CD4-positive, alpha-beta T cell treated with Interleukin-2 at 100 ng/mL for 4 hours (primary cell): ENCODE results near the gene ETV4.

Experiments
- DNase-seq: peaks from one replicate; pipeline ENCODE4 v3.0.0-alpha.2; 2020; ENCODE audit warnings: low spot score

The ETV4 gene

DNA sequence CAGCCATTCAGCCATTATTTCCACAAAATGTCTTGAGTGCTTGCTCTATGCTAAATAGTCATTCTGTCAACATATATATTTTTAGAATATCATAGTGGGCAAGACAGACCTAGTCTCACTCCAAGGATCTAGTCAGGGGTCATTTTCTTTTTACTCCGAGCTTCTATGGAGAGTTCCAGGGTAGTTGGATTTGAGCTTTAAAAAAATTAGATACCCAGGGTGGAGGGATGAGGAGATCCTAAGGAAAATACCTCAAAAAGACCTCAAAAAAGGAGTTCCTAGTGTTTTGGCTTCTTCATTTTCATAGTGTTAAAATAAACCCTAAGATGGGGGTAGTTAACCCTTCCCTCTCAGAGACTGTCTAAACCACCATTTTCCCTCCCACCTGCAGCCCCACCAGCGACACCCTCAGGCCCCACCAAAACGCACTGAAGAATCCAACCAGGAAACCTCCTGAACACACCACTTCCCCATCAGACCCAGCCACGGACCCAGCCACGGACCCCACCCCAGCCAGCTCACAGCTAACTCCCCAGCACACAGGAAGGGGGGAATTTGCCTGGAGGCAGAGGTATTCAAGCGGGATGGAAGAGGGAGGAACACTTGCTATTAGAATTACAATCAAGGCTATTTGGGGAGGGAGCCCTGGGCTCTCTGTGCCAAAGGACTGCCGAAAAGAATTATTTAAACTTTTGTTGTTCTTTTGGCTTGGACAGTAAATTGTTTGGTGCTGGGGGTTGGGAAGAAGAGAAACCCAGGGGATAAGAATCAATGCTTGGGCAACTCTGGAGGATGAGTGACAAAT is 2.2 kb downstream of the ETV4 start:
- DNase-seq = no peak

DNA sequence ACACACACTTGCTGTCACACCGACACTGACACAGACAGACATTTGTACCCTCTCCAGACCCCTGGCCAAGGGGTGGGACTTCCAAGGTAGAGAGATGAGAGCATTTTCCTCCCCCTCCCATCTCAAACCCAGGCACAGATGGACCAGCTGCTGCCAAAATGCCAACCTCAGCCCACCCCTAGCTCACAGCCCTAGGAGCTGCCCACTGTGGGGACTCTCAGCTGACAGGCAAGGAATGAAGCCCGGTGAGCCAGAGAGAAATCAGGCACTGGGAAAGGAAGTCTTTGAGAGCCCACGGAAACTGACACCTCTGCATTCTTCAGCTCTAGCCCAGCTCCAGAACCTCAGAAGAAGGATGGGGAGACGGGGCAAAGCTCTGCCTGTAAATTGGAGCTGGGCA is 2.8 kb downstream of the ETV4 start:
- no peak for DNase-seq

DNA sequence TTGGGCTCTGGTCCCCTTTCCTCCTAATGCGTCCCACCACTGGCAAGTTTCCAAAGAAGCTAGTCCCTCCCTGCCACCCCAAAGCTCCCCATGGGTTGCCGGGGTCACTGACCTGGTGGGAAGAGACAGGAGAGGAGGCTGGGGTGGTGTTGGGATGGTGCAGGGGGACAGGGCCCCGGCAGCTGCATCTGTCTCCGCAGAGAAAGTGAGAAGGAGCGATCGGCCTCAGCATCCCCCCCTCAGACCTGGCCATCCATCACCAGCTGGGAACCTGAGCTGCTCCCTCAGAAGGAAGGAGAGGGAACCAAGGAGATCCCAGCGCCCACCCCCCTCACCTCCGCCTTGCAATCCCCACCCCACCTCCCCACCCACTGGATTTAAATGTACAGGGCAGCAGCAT is 3.3 kb downstream of the ETV4 start:
- no peak for DNase-seq

DNA sequence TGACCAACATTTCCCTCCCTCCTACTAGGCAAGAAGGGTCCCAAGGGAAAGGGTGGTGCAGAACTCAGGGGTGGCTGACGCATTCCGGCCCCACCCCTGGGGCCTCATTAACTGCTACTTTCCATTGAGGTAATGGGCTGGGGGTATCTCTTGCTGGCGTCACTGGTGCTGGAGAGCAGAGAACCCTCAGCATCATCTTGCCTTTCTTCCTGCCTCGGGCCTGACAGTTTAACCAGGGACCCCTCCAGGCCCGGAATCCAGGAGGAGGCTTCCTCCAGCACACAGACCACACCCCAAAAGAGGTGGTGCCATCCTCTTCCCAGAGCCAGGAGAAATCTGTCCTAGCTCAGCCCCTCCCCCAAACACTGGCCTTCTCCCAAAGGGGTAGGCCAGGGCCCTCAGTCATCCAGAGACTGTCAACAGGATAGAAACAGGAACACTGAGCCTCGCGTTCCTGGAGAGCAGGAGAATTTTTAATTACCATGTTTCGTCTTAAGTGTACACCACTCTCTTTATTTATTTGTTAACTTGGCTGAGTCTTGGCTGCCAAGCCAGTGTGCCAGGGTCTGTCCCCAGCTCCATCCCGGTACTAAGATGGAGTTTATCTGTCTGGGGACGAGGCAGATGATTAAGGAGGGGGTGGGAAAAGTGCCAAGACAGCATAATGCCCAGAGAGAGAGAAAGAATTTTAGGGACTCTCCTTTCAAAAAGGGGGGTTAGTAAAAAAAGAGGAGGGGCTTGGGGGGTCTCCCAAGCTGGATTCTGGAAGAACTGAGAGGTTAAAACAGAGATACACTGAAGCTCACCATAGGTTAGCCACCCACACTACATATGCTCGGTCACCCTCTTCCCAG is 5.1 kb downstream of the ETV4 start:
- no peak for DNase-seq

DNA sequence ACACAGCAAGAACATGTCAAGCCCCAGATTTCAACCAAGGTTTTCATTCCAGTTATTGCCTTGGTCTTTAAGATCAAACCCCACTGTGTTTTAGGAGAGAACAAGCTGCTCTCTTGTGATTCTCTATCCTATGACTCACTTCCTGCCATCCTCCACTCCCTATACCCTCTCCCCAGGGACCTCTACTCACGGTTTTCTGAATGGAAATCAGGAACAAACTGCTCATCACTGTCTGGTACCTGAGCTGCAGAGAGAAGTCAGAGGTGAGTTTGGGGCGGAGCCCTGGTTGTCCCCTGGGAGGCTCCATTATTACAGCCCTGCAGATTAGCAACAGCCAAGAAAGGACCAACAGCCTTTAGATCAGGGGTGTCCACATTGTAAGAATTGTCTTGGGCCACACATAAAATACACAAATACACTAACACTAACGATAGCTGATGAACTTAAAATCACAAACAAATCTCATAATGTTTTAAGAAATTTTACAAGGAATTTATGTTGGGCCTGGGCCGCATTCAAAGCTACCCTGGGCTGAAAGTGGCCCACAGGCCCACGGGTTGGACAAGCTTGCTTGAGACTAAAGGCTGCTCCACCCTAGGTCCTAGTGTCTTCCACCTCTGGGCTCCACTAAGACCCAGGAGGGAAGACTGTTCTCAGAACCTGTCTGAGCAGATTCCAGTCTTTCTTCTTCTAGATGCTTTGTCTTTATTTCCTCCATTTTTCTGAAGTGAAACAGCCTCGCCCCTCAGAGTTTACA is 9.7 kb downstream of the ETV4 start:
- DNase-seq = no peak

DNA sequence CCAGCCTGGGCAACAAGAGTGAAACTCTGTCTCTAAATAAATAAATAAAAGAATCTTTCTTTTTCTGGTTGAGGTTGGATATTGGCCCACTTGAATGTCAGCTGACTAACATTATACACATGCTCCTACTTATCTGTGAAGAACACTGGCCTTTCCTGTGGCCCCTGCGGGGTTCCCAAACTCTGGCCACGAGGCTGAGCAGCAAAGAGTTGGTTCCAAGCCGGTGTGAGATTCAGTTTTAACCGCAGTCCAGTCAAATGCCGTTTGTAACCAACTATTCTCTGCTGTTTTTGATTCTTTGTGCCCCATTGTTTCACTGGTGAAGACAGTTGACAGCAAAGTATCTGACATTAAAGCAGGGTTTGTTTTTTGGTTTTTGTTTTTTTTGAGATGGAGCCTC is 11.2 kb downstream of the ETV4 start:
- DNase-seq = no peak

DNA sequence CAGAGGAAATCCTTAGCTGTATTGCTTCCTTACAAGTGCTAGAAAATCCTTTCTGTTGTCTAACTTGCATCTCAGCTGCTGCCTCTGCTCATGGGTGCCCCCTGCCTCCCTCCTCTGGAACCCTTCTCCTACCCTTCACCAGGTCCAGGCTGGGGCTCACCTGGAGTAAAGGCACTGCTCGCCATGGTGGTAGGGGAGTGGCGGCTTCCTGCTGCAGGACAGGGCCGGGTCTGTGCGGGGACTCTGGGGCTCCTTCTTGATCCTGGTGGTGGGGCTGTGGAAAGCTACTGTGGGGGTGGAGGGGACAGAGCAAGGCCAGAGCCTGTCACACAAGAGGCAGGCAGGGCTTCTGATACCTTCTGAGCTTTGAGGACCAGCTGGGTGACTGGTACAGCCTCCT is 12.4 kb downstream of the ETV4 start:
- no peak for DNase-seq

DNA sequence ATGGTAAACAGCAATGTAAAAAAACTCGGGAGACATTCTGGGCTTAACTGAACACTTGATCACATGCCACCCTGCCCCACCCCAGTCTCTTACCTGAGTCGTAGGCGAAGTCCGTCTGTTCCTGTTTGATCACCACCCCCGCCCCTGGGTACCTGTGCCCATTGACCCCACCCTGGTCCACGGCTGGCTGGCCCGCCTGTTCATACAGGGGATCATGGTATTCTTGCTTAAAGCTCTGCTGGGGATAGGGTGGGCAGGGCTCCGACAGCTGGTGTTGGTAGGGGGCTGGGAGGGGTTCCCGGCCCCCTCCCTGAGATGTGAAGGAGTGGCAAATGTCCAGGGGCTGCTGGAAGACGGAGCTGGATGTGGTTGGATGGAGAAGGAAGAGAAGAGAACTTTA is 13.6 kb downstream of the ETV4 start:
- no peak for DNase-seq

DNA sequence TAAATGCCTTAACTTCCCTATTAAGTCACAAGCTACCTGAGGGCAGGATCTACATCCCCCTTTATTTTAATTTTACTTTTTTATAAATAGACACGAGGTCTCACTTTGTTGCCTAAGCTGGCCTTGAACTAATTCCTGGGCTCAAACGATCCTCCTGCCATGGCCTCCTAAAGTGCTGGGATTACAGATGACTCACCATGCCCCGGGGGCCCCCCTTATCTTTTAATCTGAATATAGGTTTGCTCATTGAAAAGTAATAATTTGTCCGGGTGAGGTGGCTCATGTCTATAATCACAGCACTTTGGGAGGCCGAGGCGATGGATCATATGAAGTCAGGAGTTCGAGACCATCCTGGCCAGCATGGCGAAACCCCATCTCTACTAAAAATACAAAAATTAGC is 14.2 kb downstream of the ETV4 start:
- DNase-seq = no peak

DNA sequence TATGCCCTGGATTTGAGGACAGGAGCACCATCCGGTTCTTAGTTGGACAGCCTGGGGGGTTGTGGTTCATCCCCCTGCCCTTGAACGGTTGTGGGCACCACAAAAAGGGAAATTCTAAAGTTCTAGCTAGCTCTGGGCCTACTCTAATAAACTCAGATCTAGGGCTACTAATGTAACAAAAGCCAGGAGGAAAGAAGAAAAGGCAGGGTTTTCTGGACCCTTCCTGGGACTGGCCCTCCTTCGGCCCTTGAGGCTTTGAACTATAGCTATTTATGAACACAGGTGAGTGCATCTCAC is 15.1 kb downstream of the ETV4 start:
- no peak for DNase-seq

DNA sequence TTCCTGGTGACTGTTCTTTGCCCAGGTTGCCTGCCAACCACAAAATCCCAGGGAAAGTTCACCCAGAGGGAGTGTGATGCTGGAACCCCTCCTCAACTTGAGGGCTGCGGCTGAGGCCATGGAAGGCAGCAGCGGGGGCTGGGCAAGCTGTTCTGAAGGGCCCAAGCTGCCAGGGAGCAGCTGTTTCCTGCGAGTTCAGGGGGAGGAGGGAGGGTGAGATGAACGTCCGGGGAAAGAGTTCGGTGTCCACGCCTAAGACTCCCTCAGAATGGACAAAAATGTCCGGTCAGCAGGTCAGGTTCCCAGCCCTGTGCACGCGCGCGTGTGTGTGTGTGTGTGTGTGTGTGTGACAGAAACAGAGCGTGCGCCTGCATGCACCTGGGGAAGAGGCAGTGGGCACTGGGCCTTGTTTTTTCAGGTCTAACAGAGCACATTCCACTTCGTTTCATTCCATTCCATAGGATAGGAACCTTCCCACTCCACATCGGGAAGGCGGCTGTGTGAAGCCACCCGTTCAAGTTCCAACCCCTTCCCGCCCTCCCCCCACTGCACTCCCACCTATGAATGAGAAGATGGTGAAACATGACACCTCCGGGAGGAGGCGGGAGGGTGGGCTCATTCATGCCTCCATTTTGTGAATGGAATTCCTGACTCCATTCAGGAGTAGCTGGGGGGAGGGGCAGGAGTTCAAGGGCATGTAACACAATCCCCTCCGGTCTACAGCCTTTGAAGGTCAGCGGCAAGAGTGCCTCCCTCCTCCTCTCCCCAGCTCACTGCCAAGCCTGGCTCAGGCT is 15.7 kb downstream of the ETV4 start:
- no peak for DNase-seq

DNA sequence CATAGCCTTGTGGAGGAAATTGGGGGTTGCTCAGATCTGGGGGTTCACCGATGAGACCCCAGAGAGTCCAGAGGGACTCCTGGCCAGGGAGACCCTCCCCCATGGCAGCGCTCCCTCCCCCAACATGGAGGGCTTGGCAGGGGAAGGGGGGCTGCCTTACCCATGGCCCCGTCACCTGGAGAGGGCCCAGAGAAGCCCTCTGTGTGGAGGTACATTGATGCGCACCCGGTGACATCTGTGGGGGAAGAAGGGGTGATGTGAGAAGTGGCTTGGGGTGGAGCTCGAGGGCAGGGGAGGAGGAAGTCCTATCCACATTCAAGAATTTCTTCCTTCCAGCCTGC is 16.2 kb downstream of the ETV4 start:
- no peak for DNase-seq

DNA sequence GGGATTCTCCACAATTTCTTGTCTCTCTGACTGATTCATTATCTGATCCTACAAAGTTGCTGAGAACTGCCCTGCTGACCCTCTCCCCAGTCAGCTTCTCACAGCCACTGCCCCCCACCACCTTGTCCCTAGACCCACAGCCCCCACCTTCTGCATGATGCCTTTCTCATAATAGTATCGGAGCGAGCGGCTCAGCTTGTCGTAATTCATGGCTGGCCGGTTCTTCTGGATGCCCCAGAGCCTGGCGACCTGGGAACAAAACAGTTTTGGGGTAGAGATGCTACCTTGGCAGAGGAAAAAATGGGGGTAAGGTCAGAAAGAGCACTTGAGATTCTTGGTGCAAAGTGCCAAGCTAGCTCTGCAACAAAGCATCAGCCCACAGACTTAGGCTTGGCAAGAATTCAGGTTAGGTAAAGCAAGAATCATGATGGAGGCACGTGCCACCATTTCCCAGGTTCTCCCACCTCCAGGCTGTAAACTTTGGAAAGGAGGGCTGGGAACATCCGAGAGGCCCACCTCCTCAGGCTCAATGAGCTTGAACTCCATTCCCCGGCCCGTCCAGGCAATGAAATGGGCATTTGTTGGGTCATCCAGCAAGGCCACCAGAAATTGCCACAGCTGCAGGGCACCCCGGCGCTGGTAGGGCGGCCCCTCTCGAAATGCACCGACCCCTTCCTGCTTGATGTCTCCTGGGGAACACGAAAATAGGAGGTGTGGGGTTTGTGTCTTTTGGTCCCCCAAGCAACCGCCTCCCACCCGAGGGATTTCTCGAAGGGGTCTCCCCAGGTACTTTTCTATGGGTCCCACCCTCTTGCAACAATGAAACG is 16.9 kb downstream of the ETV4 start:
- DNase-seq = no peak

DNA sequence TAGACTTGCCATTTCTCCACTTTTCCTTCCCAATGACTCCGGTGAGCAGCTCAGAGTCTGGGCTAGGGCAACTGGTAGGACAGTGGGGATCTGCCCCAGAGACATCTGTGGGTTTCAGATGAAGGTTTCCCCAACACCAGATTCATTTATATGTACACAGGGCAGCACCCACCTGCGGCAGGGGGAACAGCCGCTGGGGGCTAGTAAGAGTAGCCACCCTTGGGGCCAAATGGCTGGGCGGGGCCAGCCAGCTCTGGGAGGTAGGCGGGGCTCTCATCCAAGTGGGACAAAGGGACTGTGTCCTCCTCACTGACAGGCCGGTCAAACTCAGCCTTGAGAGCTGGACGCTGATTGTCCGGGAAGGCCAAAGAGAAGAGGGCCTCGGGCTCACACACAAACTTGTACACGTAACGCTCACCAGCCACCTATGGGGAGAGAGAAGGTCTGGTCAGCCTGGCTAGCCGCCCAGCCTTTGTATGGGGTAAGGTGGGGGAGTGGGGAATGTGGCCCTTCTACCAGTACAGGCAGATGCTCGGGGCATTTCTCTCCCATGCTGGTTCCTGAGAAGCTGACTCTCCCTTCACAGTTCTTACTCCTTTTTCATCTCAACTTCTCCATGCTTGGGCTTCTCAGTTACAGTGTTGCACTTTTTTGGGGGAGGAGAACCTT is 17.7 kb downstream of the ETV4 start:
- no peak for DNase-seq

DNA sequence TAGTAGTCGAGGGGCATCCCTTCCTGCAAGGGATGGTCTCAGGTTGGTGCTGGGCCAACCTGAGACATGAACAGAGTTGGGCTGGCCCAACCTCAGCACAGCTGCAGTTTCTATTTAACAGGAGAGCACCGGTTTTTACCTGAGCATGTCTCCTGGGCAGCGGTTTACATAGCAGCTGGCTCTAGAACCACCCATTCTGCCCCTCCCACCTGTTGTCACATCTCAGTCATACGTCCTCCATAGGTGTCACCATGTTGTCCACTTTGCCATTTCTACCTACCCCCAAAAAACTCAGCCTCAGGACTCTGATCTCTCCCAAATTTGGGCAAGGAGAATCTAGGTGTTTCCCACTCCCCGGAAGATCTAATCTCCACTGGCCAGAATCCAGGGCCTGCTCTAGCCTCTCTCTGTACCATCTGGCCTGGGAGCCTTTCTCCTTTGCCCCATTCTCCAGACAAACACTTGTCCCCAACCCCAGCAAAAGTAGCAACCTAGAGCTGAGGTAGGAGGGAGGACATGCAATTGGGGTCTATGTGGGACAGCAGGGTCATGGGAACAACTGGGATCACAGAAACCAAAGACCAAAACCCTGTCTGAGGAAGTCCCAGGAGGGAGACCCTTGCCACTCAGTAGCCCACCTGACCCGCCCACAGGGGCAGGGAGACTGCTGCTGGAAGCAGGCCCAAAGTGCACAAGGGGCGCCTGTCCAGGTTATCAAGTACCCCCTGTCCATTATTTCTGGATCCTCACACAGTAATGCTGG is 19.1 kb downstream of the ETV4 start:
- DNase-seq = no peak

DNA sequence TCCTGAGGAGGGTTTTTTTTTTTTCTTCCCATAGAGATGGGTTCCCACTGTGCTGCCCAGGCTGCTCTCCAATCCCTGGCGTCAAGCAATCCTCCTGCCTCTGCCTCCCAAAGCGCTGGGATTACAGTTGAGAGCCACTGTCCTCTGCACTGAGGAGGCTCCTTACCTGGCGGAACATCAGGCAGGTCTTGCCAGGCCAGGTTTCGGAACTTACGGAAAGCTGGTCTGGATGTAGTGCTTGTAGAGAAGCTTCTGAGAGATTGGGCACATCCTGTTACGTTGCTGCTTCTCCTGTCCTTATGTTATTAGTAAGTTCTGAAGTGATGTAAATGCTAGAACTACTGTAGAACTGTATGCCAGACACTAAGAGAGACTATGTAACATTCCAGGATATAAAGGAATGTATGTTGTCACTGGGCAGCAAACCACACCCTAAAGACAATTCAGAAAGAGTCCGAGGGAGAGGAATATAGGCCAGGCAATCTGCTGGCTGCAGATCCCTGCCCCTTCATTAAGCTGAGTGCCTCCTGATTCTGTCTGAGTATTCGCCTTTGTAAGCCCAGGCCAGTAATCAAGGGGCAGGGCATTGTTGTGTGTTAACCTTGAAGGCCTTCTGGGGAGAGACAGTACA is 21.1 kb downstream of the ETV4 start:
- DNase-seq = no peak

DNA sequence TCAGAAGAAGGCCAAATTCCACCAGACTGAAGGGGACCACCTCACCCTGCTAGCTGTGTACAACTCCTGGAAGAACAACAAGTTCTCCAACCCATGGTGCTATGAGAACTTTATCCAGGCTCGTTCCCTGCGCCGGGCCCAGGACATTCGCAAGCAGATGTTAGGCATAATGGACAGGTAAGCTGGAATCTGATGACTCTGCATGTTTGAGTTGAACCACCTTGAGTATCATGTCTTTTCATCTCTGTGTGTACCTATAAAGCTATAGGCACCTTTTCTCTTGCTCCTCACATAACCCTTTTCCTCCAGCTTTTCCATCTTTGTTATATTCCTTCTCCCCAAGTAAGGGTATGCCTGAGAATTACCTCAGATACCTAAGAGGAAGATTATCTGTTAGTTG is 24.8 kb downstream of the ETV4 start:
- no peak for DNase-seq

DNA sequence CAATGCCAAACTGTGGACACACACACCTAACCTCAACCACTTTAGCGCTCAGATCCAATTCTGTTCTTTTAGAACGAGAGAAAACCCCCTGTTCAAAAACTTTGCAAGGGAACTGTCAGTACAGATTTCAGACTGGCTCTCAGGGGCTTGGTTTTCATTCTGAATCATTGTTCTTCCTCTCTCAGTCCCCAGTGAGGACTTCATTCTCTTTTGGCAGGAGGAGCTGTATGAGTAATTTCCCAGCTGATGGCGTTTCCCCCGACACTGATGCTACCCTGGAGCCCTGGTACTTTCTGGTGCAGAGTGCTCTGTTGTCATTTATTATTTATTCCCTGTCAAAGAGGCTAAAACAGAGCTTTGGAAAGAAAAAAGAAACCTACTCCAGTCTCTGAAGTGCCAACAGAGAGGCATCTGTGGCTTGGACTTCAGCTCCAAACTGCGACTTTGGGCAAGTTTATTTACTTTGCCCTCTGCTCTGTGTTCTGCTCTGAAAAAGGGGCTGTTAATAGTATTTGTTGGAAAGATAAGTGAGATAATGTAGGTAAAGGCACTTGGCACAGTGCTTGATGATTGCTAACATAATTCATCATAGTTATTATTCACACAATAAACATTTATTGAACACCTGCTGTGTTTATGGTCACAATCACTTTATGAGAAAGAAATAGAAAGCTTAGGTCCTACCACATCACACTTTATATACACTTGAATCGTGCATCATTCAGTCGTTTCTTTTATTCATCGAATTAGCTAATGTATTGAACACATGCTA is 28.3 kb downstream of the ETV4 start:
- no peak for DNase-seq

DNA sequence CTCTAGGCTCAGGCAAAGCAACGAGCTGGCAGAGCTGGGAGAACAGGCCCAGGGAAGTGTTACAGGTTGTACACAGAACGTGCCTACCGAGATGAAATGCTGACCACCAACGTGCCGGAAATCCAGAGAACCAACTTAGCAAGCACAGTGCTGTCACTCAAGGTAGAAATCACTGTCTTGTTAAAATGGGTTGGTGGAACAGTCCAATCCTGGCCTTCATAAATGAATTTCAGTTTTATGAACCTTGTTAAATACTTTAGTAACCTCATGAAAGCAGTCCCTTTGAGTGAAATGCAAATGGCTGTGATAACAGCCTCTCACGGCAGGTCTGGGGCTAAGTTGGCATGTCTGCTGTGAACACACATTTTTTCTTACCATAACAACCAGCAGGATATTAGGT is 29.0 kb downstream of the ETV4 start:
- DNase-seq = no peak
